Measurements from ENCODE around the gene REG3A. TPM values are rescaled to one million over a fixed set of nuclear protein-coding genes. Genes with fewer than 3 reads are reported as not detected.

Gene REG3A
- total RNA-seq, 6 experiments from 2014 or later: 0.66 TPM; not detected in 5

DNA sequence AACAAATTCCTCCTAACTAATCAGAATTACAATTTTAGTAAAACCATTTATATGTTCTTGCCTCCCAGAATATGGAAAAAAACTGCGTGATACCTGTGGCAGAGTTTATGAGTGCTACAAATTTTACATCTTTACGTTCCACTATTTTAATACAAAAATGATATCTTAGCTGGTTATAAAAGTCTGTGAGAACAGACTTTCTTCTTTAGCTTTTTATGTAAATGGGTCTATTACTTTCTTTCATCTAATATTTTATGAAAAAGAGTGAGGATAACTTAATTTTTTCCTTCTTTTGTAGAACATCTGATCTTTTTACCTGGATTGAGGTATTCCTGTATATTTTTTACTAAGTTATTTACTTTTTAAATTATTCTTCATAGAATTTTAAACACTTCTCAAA lies 22.1 kb upstream of the REG3A start:
- Histone ChIP-seq H3K4me1 (no peaks in the 10 kb centered on the region), H3K4me3 (no peak overlapping the region), H3K27ac (no peak overlapping the region), H3K36me3 (no peaks in the 10 kb centered on the region), H3K9me3 (no peaks in the 10 kb centered on the region), H3K27me3 (no peaks in the 10 kb centered on the region)
- intact Hi-C loops (cut with DNase I): no loop called here
- WGBS (ENCODE audit: insufficient coverage, low coverage, low lambda C conversion rate, missing lambda C conversion rate): 65% methylated on average over 2 of the region's 2 CpGs
- DNase-seq: no peak
- TF ChIP-seq, protein P1, sequence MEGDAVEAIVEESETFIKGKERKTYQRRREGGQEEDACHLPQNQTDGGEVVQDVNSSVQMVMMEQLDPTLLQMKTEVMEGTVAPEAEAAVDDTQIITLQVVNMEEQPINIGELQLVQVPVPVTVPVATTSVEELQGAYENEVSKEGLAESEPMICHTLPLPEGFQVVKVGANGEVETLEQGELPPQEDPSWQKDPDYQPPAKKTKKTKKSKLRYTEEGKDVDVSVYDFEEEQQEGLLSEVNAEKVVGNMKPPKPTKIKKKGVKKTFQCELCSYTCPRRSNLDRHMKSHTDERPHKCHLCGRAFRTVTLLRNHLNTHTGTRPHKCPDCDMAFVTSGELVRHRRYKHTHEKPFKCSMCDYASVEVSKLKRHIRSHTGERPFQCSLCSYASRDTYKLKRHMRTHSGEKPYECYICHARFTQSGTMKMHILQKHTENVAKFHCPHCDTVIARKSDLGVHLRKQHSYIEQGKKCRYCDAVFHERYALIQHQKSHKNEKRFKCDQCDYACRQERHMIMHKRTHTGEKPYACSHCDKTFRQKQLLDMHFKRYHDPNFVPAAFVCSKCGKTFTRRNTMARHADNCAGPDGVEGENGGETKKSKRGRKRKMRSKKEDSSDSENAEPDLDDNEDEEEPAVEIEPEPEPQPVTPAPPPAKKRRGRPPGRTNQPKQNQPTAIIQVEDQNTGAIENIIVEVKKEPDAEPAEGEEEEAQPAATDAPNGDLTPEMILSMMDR (IDR thresholded peaks at IDR 0.05): no peak
- TF ChIP-seq POLR2A (IDR thresholded peaks at IDR 0.05): no peak
- ATAC-seq: no peak

DNA sequence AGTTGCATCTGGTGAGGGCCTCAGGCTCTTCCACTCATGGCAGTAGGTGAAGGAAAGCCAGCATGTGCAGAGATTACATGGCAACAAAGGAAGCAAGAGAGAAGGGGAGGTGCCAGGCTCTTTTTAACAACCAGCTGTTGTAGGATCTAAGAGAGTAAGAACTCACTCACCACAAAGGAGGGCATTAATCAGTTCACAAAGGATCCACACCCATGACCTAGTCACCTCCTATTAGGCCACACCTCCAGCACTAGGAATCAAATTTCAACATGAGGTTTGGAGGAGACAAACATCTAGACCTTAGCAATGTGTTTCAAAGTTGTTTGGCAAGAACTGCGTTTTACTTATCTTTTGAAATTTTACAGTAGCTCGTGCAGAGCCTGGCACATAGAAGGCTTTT lies 20.5 kb upstream of the REG3A start:
- Histone ChIP-seq H3K9me3 (no peaks in the 10 kb centered on the region), H3K27ac (no peak overlapping the region), H3K27me3 (no peaks in the 10 kb centered on the region), H3K4me3 (no peak overlapping the region), H3K4me1 (no peaks in the 10 kb centered on the region), H3K36me3 (no peaks in the 10 kb centered on the region)
- intact Hi-C loops (cut with DNase I): no loop called here
- 47% methylated on average over 2 of the region's 2 CpGs for WGBS (ENCODE audit: insufficient coverage, low coverage, low lambda C conversion rate, missing lambda C conversion rate)
- DNase-seq (no peak), ATAC-seq (no peak)
- TF ChIP-seq POLR2A (IDR thresholded peaks at IDR 0.05): no peak
- TF ChIP-seq, protein P1 (IDR thresholded peaks at IDR 0.05): no peak

DNA sequence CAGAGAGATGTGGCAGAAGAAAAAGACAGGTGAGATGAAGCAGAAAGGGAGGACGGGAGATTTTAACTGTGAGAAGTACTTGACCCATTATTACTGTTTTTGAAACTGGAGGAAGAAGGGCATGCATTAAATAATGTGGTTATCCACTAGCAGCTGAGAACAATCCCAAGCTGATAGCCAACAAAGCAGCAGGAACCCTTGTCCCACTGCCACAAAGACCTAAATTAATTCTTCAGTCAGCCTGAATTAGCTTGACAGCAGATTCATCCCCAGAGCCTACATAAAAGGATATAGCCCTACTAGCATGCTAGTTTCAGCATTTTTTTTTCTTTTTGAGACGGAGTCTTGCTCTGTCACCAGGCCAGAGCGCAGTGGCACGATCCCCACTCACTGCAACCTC lies 19.5 kb upstream of the REG3A start:
- no peaks in the 10 kb centered on the region for H3K36me3 ChIP-seq
- no peak overlapping the region for H3K4me3 ChIP-seq
- H3K4me1 ChIP-seq: no peaks in the 10 kb centered on the region
- TF ChIP-seq POLR2A (IDR thresholded peaks at IDR 0.05): no peak
- TF ChIP-seq, protein P1 (IDR thresholded peaks at IDR 0.05): no peak
- no peak overlapping the region for H3K27ac ChIP-seq
- intact Hi-C loops (cut with DNase I): no loop called here
- 58% methylated on average over 4 of the region's 4 CpGs for WGBS (ENCODE audit: insufficient coverage, low coverage, low lambda C conversion rate, missing lambda C conversion rate)
- no peak for ATAC-seq
- DNase-seq: no peak
- H3K9me3 ChIP-seq: no peaks in the 10 kb centered on the region
- no peaks in the 10 kb centered on the region for H3K27me3 ChIP-seq

- Histone ChIP-seq H3K9me3 (no peaks in the 10 kb centered on the region), H3K4me1 (no peaks in the 10 kb centered on the region), H3K4me3 (no peak overlapping the region), H3K36me3 (no peaks in the 10 kb centered on the region), H3K27ac (no peak overlapping the region), H3K27me3 (no peaks in the 10 kb centered on the region)
- TF ChIP-seq, protein P1 (IDR thresholded peaks at IDR 0.05): no peak
- no peak for TF ChIP-seq POLR2A (IDR thresholded peaks at IDR 0.05)
- 32% methylated on average over 6 of the region's 6 CpGs for WGBS (ENCODE audit: insufficient coverage, low coverage, low lambda C conversion rate, missing lambda C conversion rate)
- ATAC-seq: no peak
- intact Hi-C loops (cut with DNase I): no loop called here
- no peak for DNase-seq
Measured at GRCh38 chr2:79178076-79178674, 18.6 kb upstream of the REG3A start.

All from right lobe of liver (tissue), 6 donors.